Glutamatergic neuron (in vitro differentiated cells): ENCODE measurements around the gene TNPO2. TPM values are rescaled to one million over a fixed set of nuclear protein-coding genes. Genes with fewer than 3 reads are reported as not detected.

Experiments
- DNase-seq: peaks from one replicate; pipeline ENCODE4 v3.0.0; 2022
- H3K27ac Mint-ChIP-seq: one replicate; pipeline ENCODE4 v1.8.0; 2020; ENCODE audit warnings: mild to moderate bottlenecking, mixed read lengths, inconsistent platforms; ENCODE audit not compliant: unreplicated experiment
- H3K27me3 Mint-ChIP-seq: one replicate; pipeline ENCODE4 v1.8.0; 2020; ENCODE audit warnings: mild to moderate bottlenecking, moderate library complexity, mixed read lengths, inconsistent platforms; ENCODE audit not compliant: unreplicated experiment
- H3K36me3 Mint-ChIP-seq: one replicate; pipeline ENCODE4 v1.8.0; 2020; ENCODE audit warnings: mild to moderate bottlenecking, mixed read lengths, inconsistent platforms; ENCODE audit not compliant: unreplicated experiment
- H3K4me1 Mint-ChIP-seq: one replicate; pipeline ENCODE4 v1.8.0; 2020; ENCODE audit warnings: mild to moderate bottlenecking, low read depth, mixed read lengths, inconsistent platforms; ENCODE audit not compliant: unreplicated experiment
- H3K4me3 Mint-ChIP-seq: one replicate; pipeline ENCODE4 v1.8.0; 2020; ENCODE audit warnings: mild to moderate bottlenecking, mixed read lengths, inconsistent platforms; ENCODE audit not compliant: unreplicated experiment
- H3K9me3 Mint-ChIP-seq: one replicate; pipeline ENCODE4 v1.8.0; 2020; ENCODE audit warnings: mild to moderate bottlenecking, moderate library complexity, mixed read lengths, inconsistent platforms; ENCODE audit not compliant: unreplicated experiment
- CTCF ChIP-seq: fragments of 200-600 bp; sonication (generic); IDR thresholded peaks from one replicate; pipeline ENCODE4 v1.5.0; 2021; ENCODE audit not compliant: partially characterized antibody, unreplicated experiment
- total RNA-seq: library from RNA; stranded (reverse); fragmentation: NEBNext Ultra II Directional; extraction: Animal tissue kit (Norgen Biotek cat#: 25700); gene quantifications from one replicate; pipeline ENCODE4 v1.2.1, GENCODE V29; 2021; ENCODE audit not compliant: unreplicated experiment

The TNPO2 gene
- total RNA-seq, 1 donor from 2014 or later: 135 TPM

- Mint-ChIP-seq H3K27ac (no peak overlapping the region), H3K4me1 (no peaks in the 10 kb centered on the region), H3K27me3 (peaks cover 2% of the 10 kb centered on the region), H3K4me3 (no peak overlapping the region), H3K9me3 (peaks cover 7% of the 10 kb centered on the region), H3K36me3 (no peaks in the 10 kb centered on the region)
- DNase-seq: no peak
- TF ChIP-seq CTCF: no peak
These were observed 28.6 kb downstream of the TNPO2 start for GRCh38 chr19:12695096-12695495.

GRCh38 chr19:12694641-12695040 lies 29.1 kb downstream of the TNPO2 start:
- H3K36me3 Mint-ChIP-seq: no peaks in the 10 kb centered on the region
- no peaks in the 10 kb centered on the region for H3K4me1 Mint-ChIP-seq
- no peak overlapping the region for H3K4me3 Mint-ChIP-seq
- no peak for DNase-seq
- peaks cover 7% of the 10 kb centered on the region for H3K9me3 Mint-ChIP-seq
- no peak for TF ChIP-seq CTCF
- peaks cover 2% of the 10 kb centered on the region for H3K27me3 Mint-ChIP-seq
- H3K27ac Mint-ChIP-seq: no peak overlapping the region

- H3K27me3 Mint-ChIP-seq: peaks cover 2% of the 10 kb centered on the region
- no peaks in the 10 kb centered on the region for H3K4me1 Mint-ChIP-seq
- no peak for DNase-seq
- no peaks in the 10 kb centered on the region for H3K36me3 Mint-ChIP-seq
- TF ChIP-seq CTCF: no peak
- no peak overlapping the region for H3K27ac Mint-ChIP-seq
- H3K9me3 Mint-ChIP-seq: peaks cover 5% of the 10 kb centered on the region
- H3K4me3 Mint-ChIP-seq: no peak overlapping the region
These were observed 30.8 kb downstream of the TNPO2 start for GRCh38 chr19:12692960-12693359.

GRCh38 chr19:12689581-12690216 lies 34.0 kb downstream of the TNPO2 start:
- no peak for TF ChIP-seq CTCF
- Mint-ChIP-seq H3K27ac (no peak overlapping the region), H3K4me3 (no peak overlapping the region), H3K9me3 (peaks cover 4% of the 10 kb centered on the region), H3K27me3 (peaks cover 4% of the 10 kb centered on the region), H3K4me1 (peaks cover 1% of the 10 kb centered on the region), H3K36me3 (peaks cover 4% of the 10 kb centered on the region)
- DNase-seq: no peak

GRCh38 chr19:12689012-12689411 lies 34.7 kb downstream of the TNPO2 start:
- no peak for TF ChIP-seq CTCF
- H3K4me3 Mint-ChIP-seq: no peak overlapping the region
- DNase-seq: no peak
- peaks cover 4% of the 10 kb centered on the region for H3K9me3 Mint-ChIP-seq
- no peak overlapping the region for H3K27ac Mint-ChIP-seq
- H3K36me3 Mint-ChIP-seq: peaks cover 4% of the 10 kb centered on the region
- H3K27me3 Mint-ChIP-seq: peaks cover 4% of the 10 kb centered on the region
- H3K4me1 Mint-ChIP-seq: peaks cover 1% of the 10 kb centered on the region
